Muscle of arm (tissue), 12 donors: ENCODE results near the gene GLIS2. TPM values are rescaled to one million over a fixed set of nuclear protein-coding genes. Genes with fewer than 3 reads are reported as not detected.
"Not testable (repeated sequence)": the region's sequence is repeated elsewhere in the genome, so short reads cannot be mapped to it uniquely, and the experiment has no call there.

ENCODE experiments used
- DNase-seq: peaks from one replicate; pipeline ENCODE4 v3.0.0-alpha.2; 2013
- polyA plus RNA-seq, 12 donors: library from polyadenylated mRNA; unstranded; fragments of 120-200 nt; gene quantifications; one replicate each; pipeline ENCODE4 v1.2.1, GENCODE V29; 2013; ENCODE audit not compliant: insufficient read length in 12 of 12

GLIS2 gene
- polyA plus RNA-seq, 12 donors, result 13.6 to 35.0 (median 19.8) TPM; not detected in 1

DNA sequence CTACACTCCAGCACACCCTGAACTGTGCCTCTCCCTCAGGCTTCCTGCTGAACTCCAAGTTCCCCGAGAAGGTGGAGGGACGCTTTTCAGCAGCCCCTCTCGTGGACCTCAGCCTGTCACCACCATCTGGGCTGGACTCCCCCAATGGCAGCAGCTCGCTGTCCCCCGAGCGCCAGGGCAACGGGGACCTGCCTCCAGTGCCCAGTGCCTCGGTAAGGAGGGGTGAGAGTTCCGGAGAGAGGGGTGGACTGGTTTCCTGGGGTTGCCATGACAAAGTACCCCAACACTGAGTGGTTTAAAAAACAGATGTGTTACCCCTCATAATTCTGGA, 17.4 kb downstream of the GLIS2 start:
- no peak for DNase-seq

DNA sequence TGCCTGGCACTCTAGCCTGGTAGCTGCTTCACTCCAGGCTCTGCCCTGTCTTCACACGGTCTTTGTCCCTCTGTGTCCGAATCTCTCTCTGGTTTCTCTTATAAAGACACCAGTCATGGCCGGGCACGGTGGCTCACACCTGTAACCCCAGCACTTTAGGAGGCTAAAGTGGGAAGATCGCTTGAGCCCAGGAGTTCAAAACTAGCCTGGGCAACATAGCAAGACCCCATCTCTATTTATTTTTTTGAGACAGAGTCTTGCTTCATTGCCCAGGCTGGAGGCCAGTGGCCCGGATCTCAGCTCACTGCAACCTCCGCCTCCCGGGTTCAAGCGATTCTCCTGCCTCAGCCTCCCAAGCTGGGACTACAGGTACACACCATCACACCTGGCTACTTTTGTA, 17.8 kb downstream of the GLIS2 start:
- not testable (repeated sequence) for DNase-seq

DNA sequence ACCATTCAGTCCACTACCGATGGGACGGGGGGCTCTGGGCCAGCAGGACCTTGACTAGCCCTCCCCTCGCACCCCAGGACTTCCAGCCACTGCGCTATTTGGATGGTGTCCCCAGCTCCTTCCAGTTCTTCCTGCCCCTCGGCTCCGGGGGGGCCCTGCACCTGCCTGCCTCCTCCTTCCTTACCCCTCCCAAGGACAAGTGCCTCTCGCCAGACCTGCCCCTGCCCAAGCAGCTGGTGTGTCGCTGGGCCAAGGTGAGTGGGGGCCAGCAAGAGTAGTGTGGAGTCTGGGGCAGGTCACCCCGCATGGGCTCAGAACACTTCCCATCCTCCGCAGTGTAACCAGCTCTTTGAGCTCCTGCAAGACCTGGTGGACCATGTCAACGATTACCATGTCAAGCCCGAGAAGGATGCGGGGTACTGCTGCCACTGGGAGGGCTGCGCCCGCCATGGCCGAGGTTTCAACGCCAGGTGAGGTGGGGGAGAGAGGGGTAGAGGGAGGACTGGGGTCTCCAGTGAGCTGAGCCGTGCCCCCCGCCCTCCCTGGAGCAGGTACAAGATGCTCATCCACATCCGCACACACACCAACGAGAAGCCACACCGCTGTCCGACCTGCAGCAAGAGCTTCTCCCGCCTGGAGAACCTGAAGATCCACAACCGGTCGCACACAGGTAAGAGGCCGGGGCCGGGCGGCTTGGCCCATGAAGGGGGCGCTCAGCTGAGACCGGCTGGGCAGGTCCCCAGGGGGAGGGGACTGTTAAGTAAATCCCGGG, 19.0 kb downstream of the GLIS2 start:
- DNase-seq, result no peak

DNA sequence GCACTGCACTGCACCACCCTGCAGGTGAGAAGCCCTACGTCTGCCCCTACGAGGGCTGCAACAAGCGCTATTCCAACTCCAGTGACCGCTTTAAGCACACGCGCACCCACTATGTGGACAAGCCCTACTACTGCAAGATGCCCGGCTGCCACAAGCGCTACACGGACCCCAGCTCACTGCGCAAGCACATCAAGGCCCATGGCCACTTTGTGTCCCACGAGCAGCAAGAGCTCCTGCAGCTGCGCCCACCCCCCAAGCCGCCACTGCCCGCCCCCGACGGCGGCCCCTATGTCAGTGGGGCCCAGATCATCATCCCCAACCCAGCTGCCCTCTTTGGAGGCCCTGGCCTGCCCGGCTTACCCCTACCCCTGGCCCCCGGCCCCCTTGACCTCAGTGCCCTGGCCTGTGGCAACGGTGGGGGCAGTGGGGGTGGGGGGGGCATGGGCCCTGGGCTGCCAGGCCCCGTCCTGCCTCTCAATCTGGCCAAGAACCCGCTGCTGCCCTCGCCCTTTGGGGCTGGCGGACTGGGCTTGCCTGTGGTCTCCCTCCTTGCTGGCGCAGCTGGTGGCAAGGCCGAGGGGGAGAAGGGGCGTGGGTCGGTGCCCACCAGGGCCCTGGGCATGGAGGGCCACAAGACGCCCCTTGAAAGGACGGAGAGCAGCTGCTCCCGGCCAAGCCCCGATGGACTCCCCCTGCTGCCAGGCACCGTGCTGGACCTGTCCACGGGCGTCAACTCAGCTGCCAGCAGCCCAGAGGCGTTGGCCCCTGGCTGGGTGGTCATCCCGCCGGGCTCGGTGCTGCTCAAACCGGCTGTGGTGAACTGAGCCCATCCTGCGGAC, 21.1 kb downstream of the GLIS2 start:
- DNase-seq, result no peak

DNA sequence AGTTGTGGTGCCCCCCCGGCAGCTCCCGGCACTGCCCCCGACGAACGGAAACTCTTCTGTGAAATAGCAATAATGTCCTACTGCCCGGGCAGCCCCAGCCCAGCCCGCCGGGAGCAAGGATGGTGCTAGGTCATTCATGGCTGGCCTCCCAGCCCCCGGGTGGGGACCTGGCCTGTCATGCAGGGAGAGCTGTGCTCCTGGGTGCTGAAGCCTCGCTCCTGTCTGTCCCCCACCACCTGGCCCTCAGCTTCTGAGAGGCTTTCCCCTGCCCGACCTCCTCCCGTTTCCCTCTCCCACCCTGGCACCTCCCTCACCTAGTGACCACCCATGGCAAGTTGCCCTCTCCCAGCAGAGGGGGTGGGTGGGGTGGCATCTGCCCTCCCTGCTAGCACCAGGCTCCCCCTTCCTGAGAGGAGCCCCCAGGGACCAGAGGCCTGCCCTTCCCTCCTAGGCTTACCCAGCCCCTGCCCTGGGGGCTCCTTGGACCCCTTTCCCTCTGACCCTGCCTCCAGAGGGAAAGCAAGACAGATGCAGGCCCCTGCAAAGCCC, 21.7 kb downstream of the GLIS2 start:
- DNase-seq, result no peak

DNA sequence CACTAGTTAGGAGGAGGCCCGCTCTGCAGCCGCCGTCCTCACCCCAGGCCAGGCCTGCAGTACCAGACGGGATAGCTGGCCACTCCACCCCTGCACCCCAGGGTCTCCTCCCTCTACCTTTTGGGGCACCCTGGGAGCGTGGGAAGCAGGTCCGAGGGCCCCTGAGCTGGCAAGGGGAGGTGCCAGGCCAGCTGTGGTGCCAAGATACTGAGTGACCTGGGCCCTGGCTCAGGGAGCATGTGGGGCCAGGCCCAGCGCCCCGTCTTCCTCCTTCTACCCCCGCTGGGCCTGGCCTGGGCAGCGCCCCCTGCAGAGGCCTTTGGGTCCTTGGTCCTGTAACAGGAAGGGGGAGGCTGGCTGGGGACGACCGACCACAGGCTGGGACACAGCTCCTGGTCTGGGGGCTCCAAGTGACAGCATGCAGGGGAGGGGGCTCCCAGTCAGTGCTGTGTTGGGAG, 22.3 kb downstream of the GLIS2 start:
- no peak for DNase-seq

DNA sequence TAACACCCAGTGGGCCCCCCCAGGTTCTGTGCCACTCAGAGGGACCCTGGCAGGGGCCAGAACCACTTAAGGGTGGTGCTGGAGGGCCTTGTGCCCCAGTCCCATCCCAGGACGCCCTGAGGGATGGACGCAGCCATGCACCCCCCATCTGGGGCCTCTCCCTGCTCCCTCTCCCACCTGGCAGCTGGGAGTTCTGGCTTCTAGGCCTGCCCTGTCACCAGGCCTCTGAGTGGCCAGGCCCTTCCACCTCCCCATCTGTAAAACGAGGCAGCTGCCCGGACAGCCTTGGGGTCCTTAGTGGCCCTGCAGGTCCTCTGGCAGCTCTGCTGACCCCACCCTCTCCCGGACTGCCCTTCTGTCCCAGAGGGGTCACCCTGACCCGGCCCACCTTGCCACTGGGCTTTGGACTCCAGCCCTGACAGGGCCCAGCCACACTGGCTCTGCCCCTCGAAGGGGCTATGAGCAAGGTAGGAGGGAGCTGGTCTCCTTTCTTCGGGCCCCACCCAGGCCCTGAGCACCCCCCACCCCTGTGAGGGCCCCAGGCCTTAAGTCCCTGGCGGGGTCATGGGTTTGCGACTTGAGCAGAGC, 22.9 kb downstream of the GLIS2 start:
- no peak for DNase-seq

DNA sequence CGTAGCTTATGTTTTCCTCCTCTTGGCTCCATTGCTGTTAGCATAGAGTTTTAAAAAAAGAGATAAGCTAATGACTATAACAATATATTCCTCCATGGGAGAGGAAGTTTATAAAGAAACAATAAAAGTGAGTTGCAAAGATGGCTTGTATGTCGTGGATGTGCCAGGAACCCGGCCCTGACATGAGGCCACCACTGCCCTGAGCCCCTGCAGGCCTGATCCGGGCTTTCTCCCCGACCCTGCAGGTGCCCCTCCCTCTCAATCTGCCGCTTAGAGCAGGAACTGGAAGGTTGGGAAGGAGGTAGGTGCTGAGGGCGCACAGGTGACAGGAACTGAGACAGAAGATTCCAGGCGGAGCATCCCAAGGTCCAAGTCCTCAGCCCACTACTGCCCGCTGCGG, 23.6 kb downstream of the GLIS2 start:
- DNase-seq, result no peak

DNA sequence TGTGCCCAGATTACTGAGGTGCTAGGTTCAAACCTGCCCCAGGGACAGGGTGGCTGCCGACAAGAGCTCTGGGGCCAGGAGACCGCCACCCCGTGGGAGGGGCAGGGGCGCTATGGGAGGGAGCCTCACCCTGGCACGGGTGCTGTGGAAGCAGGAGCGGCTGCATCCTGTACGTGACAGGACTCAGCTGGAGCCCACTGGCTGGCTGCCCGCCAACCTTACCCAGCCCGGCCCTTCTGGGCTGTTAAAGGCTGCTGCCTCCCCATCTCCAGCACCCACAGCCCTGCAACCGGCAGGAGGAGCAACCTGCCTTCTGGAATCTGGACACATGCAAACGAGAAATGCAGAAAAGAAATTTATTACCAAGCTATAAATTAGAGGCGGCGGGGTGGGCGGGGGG, 24.0 kb downstream of the GLIS2 start:
- no peak for DNase-seq

DNA sequence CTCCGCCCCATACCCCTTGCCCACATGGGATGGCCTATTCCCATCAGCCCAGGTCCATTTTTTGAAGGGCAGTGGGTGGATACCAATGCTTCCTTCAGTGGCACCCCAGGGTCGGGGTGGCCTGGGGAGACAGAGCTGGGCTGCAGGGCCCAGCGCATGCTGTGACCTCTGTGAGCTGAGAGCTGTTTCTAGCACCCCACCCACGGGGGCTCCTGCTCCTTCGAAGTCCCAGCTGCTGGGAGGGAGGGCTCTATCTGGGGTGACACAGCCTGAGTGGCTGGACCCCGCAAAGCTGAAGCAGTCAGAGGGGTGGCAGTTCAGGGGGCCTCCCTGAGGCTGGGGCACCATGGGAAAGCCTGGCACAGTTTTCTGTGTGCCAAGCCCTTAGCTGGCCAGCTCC, 24.6 kb downstream of the GLIS2 start:
- no peak for DNase-seq

DNA sequence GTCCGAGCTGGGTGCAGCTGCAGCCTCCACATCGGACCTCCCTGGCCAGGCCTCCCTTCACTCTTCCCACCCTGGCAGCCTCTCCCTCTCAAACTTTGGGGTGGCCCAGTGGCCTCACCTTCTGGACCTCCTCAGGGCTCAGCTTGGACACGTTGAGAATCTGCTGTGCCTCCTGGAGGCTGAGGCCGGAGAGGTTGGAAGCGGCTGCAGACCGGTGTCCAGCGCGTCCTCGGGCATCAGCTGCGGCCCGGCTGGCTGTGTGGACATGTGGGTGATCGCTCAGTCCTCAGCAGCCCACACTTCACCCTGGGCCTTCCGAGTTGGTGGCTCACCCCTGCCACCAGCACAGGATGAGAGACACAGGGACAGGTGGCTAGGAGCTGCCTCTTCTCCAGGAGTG, 25.4 kb downstream of the GLIS2 start:
- no peak for DNase-seq

DNA sequence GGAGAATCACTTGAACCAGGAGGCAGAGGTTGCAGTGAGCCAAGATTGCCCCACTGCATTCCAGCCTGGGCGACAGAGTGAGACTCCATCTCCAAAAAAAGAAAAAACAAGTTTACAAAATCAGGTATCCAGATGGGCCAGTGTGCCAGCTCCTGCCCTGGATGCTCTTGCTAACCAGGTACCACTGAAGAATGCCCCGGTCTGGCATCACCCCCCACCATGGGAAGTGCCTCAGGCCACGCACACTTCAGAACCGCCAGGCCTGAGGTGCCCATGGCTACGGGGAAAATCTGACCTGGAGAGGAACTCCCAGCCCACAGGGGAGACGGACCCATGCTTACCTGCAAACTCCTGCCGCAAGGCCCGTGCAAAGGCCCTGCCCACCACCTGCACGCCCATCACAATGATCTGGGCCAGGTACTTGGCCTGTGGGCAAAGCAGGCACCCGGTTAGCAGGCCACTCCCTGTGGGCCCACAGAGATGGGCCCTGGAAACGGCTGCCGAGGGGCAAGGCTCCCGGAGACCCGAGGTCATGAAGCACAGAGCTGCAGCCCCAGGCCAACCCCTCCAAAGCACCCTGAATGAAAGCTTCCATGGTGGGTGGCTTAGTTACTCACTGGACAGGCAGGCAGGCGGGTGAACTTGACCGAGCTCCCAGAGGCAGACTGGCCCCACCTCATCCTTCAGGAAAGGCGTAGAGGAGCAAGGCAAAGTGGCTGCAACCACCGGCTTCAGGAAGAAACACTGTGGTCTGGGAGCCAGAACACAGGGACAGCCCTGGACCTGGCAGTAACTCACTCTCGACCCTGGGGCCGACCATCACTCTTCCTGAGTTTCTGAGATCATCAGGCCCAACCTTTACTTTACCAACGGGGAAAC, 27.2 kb downstream of the GLIS2 start:
- DNase-seq, result no peak

DNA sequence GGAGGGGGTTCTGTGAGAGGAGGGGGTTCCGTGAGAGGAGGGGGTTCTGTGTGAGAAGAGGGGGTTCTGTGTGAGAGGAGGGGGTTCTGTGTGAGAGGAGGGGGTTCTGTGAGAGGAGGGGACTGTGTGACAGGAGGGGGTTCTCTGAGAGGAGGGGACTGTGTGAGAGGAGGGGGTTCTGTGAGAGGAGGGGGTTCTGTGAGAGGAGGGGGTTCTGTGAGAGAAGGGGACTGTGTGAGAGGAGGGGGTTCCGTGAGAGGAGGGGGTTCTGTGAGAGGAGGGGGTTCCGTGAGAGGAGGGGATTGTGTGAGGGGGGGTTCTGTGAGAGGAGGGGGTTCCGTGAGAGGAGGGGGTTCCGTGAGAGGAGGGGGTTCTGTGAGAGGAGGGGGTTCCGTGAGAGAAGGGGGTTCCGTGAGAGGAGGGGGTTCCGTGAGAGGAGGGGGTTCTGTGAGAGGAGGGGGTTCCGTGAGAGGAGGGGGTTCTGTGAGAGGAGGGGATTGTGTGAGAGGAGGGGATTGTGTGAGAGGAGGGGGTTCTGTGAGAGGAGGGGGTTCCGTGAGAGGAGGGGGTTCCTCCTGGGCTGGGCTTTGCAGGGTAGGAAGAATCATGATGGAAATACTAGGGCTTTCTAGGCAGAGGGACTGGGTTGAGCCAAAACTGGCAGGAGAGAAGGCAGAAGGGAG, 28.6 kb downstream of the GLIS2 start:
- not testable (repeated sequence) for DNase-seq

DNA sequence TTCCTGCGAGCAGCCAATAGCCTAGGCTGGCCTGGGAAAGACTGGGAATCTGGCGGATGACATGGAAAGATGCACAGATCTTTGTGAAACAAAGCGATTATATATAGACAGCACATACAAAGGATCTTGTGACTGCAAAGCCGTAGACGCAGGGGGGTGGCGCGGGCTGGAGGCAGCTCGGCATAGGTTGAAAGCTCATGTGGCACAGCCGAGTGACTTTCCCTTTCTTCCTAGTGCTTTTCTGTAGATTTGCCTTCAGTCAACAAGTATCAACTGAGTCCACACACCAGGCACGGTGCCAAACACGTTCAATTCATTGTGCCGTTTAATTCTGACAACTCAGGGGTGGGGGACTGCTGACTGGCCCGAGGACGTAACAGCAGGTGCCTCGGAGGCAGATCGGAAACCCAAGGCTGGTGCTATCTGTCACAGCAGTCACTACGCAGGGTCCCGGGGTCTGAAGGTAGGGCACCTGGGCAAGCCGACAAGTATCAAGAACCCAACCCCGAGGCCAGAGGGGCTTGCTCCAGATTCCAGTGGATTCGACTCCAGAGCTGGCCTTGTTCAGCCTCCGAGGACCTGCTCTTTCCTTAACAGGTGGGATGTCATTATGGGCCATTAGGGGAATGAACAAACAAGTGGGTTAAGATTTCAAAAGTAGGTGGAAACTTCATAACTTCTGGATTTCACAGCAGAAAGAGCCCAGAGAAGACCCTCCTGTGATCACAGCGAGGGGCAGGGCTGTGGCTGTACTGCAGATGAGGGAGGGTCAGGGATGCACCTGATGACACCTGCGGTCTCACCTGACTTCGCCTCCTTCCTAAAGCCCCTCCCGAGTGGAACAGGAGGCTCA, 29.3 kb downstream of the GLIS2 start:
- no peak for DNase-seq

DNA sequence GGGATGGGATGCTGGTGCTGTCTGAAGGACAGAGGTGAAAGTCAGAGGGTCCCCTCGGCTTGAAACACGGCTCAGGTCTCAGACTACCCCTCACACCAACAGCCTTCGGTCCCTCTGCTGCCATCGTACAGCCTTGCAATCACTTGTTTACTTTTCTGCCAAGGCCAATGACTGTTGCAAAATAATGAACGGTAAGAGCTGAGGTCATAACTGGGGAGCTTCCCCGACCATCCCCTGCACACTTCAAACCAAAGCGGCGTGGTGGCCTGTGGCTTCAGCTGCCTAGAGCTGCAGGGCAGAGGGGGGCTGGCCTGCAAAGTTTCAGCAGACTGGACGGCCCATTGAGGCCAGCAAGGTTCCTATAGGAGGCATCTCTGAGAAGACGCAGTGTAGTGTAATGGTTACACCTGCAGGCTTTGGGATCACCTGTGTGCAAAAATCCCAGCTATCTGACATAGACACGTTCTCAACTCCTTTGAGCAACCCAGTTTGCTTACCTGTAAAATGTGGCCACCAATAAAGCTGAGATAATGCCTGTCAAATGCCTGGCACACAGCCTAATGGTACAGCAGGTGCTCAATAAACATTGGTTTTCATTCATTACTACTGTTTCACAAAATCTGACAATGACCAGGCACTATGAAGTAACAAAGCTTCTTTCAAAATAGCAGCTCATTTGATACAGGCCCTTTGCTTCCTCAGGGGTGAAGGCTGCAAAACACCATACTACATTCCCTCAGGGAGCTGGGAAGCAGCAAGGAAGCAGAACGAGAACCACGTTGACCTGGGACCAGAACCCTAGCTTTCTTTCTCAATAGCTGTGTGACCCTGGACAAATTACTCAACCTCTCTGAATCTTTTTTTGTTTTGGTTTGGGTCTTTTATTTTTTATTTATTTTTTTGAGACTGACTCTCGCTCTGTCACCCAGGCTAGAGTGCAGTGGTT, 30.2 kb downstream of the GLIS2 start:
- no peak for DNase-seq

DNA sequence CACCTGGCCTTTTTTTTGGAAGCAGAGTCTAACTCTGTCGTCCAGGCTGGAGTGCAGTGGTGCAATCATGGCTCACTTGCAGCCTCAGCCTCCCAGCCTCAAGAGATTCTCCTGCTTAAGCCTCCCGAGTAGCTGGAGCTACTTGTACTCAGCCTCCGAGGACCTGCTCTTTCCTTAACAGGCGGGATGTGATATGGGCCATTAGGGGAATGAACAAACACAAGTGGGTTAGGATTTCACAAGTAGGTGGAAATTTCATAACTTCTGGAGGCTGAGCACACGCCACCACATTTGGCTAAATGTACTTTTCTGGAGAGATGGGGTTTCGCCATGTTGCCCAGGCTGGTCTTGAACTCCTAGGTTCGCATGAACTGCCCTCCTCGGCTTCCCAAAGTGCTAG, 31.1 kb downstream of the GLIS2 start:
- no peak for DNase-seq

DNA sequence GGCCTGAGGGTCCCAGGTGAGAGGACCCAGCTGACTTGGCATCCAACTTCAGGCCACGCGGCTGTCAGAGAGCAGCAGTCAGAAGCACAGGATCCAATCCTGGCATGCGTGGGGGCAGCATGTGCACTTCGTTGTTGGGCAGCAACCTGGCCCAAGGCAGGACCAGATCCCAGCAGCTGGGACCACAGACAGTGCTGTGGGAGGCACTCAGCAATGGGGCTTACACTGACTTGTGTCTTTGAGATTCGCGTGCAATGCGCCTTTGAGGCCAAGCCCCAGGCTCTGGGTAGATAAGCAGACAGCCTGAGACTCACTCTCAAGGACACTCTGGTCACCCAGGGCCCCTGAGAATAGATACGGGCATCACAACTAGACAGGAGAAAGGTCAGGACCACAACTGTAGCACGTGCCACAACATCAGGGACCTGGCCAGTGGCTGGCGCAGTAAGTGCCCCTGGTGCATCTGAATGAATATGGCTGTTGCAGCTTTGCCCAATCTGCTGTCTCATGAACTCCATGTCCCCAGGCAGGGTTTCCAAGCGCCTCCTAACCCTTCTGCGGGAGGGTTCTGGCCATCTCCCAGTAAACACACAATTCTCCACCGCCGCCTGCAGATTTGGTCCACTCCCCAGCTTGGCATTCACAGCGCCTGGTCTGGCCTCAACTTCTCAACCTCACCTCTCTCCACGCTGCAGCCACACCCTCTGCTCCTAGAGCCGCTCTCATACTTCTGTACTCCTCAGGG, 32.1 kb downstream of the GLIS2 start:
- DNase-seq, result no peak

DNA sequence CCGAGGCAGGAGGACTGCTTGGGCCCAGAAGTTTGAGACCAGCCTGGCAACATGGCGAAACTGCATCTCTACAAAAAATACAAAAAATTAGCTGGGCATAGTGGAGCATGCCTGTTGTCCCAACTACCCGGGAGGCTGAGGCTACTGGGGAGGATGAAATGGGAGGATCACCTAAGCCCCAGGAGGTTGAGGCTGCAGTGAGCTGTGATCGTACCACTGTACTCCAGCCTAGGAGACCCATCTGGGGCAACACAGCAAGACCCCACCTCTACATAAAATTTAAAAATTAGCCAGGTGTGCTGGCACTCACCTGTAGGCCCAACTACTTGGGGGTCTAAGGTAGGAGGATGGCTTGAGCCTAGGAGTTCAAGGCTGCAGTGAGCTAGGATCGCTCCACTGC, 33.5 kb downstream of the GLIS2 start:
- no peak for DNase-seq
